ENCODE data around the gene KRTAP2-3. TPM values are rescaled to one million over a fixed set of nuclear protein-coding genes. Genes with fewer than 3 reads are reported as not detected.
"Not testable (repeated sequence)": the region's sequence is repeated elsewhere in the genome, so short reads cannot be mapped to it uniquely, and the experiment has no call there.

Gene KRTAP2-3
- total RNA-seq, 5 donors from 2014 or later (not counting 1 experiment from before 2014, with no cell fraction given): not detected

GRCh38 chr17:41054025-41054424, 5.9 kb downstream of the KRTAP2-3 start:
- no peaks in the 10 kb centered on the region for H3K36me3 Mint-ChIP-seq
- peaks cover 22 to 47% of the 10 kb centered on the region in 2 donors for H3K27me3 Mint-ChIP-seq
- no peaks in the 10 kb centered on the region for H3K36me3 ChIP-seq (ENCODE audit: control insufficient read depth in 2 of 2, extremely low read depth in 1 of 2, insufficient read depth in 1 of 2, low read length in 1 of 2)
- H3K27ac Mint-ChIP-seq: no peak overlapping the region
- no peak overlapping the region for H3K27ac ChIP-seq (ENCODE audit: low read length)
- ATAC-seq (replicated peaks in 1 of 4) (no peak), DNase-seq (no peak)
- no peaks in the 10 kb centered on the region for H3K4me1 ChIP-seq (ENCODE audit: control insufficient read depth in 1 of 2, extremely low read depth in 1 of 2, insufficient read depth in 2 of 2, low read length in 2 of 2)
- no peaks in the 10 kb centered on the region for H3K4me1 Mint-ChIP-seq
- WGBS (ENCODE audit: insufficient coverage): 61% methylated on average over 3 of the region's 4 CpGs
- H3K27me3 ChIP-seq (replicated peaks in 1 of 2; ENCODE audit: control insufficient read depth in 2 of 2, extremely low read depth in 1 of 2, insufficient read depth in 2 of 2, low read length in 1 of 2): peaks cover 4 to 5% of the 10 kb centered on the region in 2 experiments
- H3K4me3 ChIP-seq (ENCODE audit: control insufficient read depth in 1 of 2, extremely low read depth in 1 of 2, low read length in 1 of 2): no peak overlapping the region
- no peak overlapping the region for H3K4me3 Mint-ChIP-seq
- ChIA-PET POLR2A (no interaction called here), CTCF (no interaction called here)
- no peaks in the 10 kb centered on the region for H3K9me3 ChIP-seq
- peaks cover 0 to 3% (median 0%) of the 10 kb centered on the region in 3 donors for H3K9me3 Mint-ChIP-seq

GRCh38 chr17:41052566-41052965, 7.3 kb downstream of the KRTAP2-3 start:
- H3K27ac ChIP-seq (ENCODE audit: low read length): no peak overlapping the region
- Mint-ChIP-seq H3K36me3 (no peaks in the 10 kb centered on the region), H3K27ac (no peak overlapping the region), H3K4me3 (no peak overlapping the region), H3K9me3 (peaks cover 0 to 2% (median 0%) of the 10 kb centered on the region in 3 donors), H3K27me3 (peaks cover 11 to 50% of the 10 kb centered on the region in 2 donors), H3K4me1 (no peaks in the 10 kb centered on the region)
- H3K4me3 ChIP-seq (ENCODE audit: control insufficient read depth in 1 of 2, extremely low read depth in 1 of 2, low read length in 1 of 2): no peak overlapping the region
- peaks cover 5 to 6% of the 10 kb centered on the region in 2 experiments for H3K27me3 ChIP-seq (replicated peaks in 1 of 2; ENCODE audit: control insufficient read depth in 2 of 2, extremely low read depth in 1 of 2, insufficient read depth in 2 of 2, low read length in 1 of 2)
- CTCF ChIA-PET: interaction anchor here in 1 of 2 donors (0.6 kb wide), 1 partner anchor 141 kb away, joined by 4 read pairs; no protein-coding TSS in a partner anchor
- no peak for DNase-seq
- no peaks in the 10 kb centered on the region for H3K9me3 ChIP-seq
- ATAC-seq (replicated peaks in 1 of 4): no peak
- no peaks in the 10 kb centered on the region for H3K36me3 ChIP-seq (ENCODE audit: control insufficient read depth in 2 of 2, extremely low read depth in 1 of 2, insufficient read depth in 1 of 2, low read length in 1 of 2)
- POLR2A ChIA-PET: no interaction called here
- no peaks in the 10 kb centered on the region for H3K4me1 ChIP-seq (ENCODE audit: control insufficient read depth in 1 of 2, extremely low read depth in 1 of 2, insufficient read depth in 2 of 2, low read length in 2 of 2)

- no peaks in the 10 kb centered on the region for H3K9me3 Mint-ChIP-seq
- Histone ChIP-seq H3K27ac (ENCODE audit: low read length) (no peak overlapping the region), H3K4me1 (ENCODE audit: control insufficient read depth in 1 of 2, extremely low read depth in 1 of 2, insufficient read depth in 2 of 2, low read length in 2 of 2) (no peaks in the 10 kb centered on the region), H3K4me3 (ENCODE audit: control insufficient read depth in 1 of 2, extremely low read depth in 1 of 2, low read length in 1 of 2) (no peak overlapping the region), H3K27me3 (replicated peaks in 1 of 2; ENCODE audit: control insufficient read depth in 2 of 2, extremely low read depth in 1 of 2, insufficient read depth in 2 of 2, low read length in 1 of 2) (peaks cover 2 to 8% of the 10 kb centered on the region in 2 experiments), H3K9me3 (no peaks in the 10 kb centered on the region), H3K36me3 (ENCODE audit: control insufficient read depth in 2 of 2, extremely low read depth in 1 of 2, insufficient read depth in 1 of 2, low read length in 1 of 2) (no peaks in the 10 kb centered on the region)
- ATAC-seq (replicated peaks in 1 of 4) (no peak), DNase-seq (no peak)
- H3K4me3 Mint-ChIP-seq: no peak overlapping the region
- no peak overlapping the region for H3K27ac Mint-ChIP-seq
- H3K36me3 Mint-ChIP-seq: no peaks in the 10 kb centered on the region
- ChIA-PET CTCF (no interaction called here), POLR2A (no interaction called here)
- peaks cover 0 to 1% (median 0%) of the 10 kb centered on the region in 3 donors for H3K4me1 Mint-ChIP-seq
- WGBS (ENCODE audit: insufficient coverage): 31% methylated on average over 2 of the region's 2 CpGs
- H3K27me3 Mint-ChIP-seq: peaks cover 17 to 44% of the 10 kb centered on the region in 2 donors
These were observed 10.8 kb downstream of the KRTAP2-3 start for GRCh38 chr17:41049110-41049509.

GRCh38 chr17:41048441-41048840, 11.5 kb downstream of the KRTAP2-3 start:
- peaks cover 2 to 8% of the 10 kb centered on the region in 2 experiments for H3K27me3 ChIP-seq (replicated peaks in 1 of 2; ENCODE audit: control insufficient read depth in 2 of 2, extremely low read depth in 1 of 2, insufficient read depth in 2 of 2, low read length in 1 of 2)
- WGBS (ENCODE audit: insufficient coverage): 89% methylated on average over 5 of the region's 7 CpGs
- CTCF ChIA-PET: no interaction called here

GRCh38 chr17:41046735-41047465, 13.0 kb downstream of the KRTAP2-3 start, which contains the start of gene KRTAP2-1:
Gene KRTAP2-1 (minus strand): TSS chr17:41047316. CDS start chr17:41047267, 49 bp downstream.
- H3K27ac Mint-ChIP-seq; H3K9me3 ChIP-seq; H3K4me3 ChIP-seq (ENCODE audit: control insufficient read depth in 1 of 2, extremely low read depth in 1 of 2, low read length in 1 of 2); H3K27me3 ChIP-seq (replicated peaks in 1 of 2; ENCODE audit: control insufficient read depth in 2 of 2, extremely low read depth in 1 of 2, insufficient read depth in 2 of 2, low read length in 1 of 2); H3K36me3 ChIP-seq (ENCODE audit: control insufficient read depth in 2 of 2, extremely low read depth in 1 of 2, insufficient read depth in 1 of 2, low read length in 1 of 2); H3K27ac ChIP-seq (ENCODE audit: low read length); H3K9me3 Mint-ChIP-seq; H3K4me1 ChIP-seq (ENCODE audit: control insufficient read depth in 1 of 2, extremely low read depth in 1 of 2, insufficient read depth in 2 of 2, low read length in 2 of 2); H3K36me3 Mint-ChIP-seq; POLR2A ChIA-PET; H3K4me1 Mint-ChIP-seq; DNase-seq; H3K4me3 Mint-ChIP-seq; CTCF ChIA-PET; ATAC-seq (replicated peaks in 1 of 4): not testable (repeated sequence)
- WGBS (ENCODE audit: insufficient coverage): 73% methylated on average over 5 of the region's 33 CpGs
- peaks cover 23 to 45% of the 10 kb centered on the region in 2 donors for H3K27me3 Mint-ChIP-seq

More at GRCh38 chr17:41048441-41048840, 11.5 kb downstream of the KRTAP2-3 start:
- no peaks in the 10 kb centered on the region for H3K36me3 Mint-ChIP-seq
- Histone ChIP-seq H3K4me1 (ENCODE audit: control insufficient read depth in 1 of 2, extremely low read depth in 1 of 2, insufficient read depth in 2 of 2, low read length in 2 of 2) (no peaks in the 10 kb centered on the region), H3K4me3 (ENCODE audit: control insufficient read depth in 1 of 2, extremely low read depth in 1 of 2, low read length in 1 of 2) (no peak overlapping the region), H3K9me3 (no peaks in the 10 kb centered on the region), H3K27ac (ENCODE audit: low read length) (no peak overlapping the region), H3K36me3 (ENCODE audit: control insufficient read depth in 2 of 2, extremely low read depth in 1 of 2, insufficient read depth in 1 of 2, low read length in 1 of 2) (no peaks in the 10 kb centered on the region)
- H3K9me3 Mint-ChIP-seq: peaks cover 0 to 4% (median 2%) of the 10 kb centered on the region in 3 donors
- ATAC-seq (replicated peaks in 1 of 4) (no peak), DNase-seq (no peak)
- H3K4me1 Mint-ChIP-seq: peaks cover 0 to 2% (median 0%) of the 10 kb centered on the region in 3 donors
- no peak overlapping the region for H3K27ac Mint-ChIP-seq
- H3K4me3 Mint-ChIP-seq: no peak overlapping the region
- POLR2A ChIA-PET: no interaction called here
- peaks cover 17 to 44% of the 10 kb centered on the region in 2 donors for H3K27me3 Mint-ChIP-seq

GRCh38 chr17:41042953-41043352, 17.0 kb downstream of the KRTAP2-3 start:
- no peaks in the 10 kb centered on the region for H3K36me3 Mint-ChIP-seq
- Histone ChIP-seq H3K4me1 (ENCODE audit: control insufficient read depth in 1 of 2, extremely low read depth in 1 of 2, insufficient read depth in 2 of 2, low read length in 2 of 2) (no peaks in the 10 kb centered on the region), H3K27me3 (replicated peaks in 1 of 2; ENCODE audit: control insufficient read depth in 2 of 2, extremely low read depth in 1 of 2, insufficient read depth in 2 of 2, low read length in 1 of 2) (peaks cover 0 to 7% of the 10 kb centered on the region in 2 experiments), H3K36me3 (ENCODE audit: control insufficient read depth in 2 of 2, extremely low read depth in 1 of 2, insufficient read depth in 1 of 2, low read length in 1 of 2) (no peaks in the 10 kb centered on the region), H3K9me3 (peaks cover 4% of the 10 kb centered on the region), H3K27ac (ENCODE audit: low read length) (no peak overlapping the region), H3K4me3 (ENCODE audit: control insufficient read depth in 1 of 2, extremely low read depth in 1 of 2, low read length in 1 of 2) (no peak overlapping the region)
- no CpG with 5 or more reads among the region's 1 CpG for WGBS (ENCODE audit: insufficient coverage)
- no peak overlapping the region for H3K4me3 Mint-ChIP-seq
- ChIA-PET CTCF (no interaction called here), POLR2A (interaction anchor here in 1 of 2 donors (0.6 kb wide), 1 partner anchor 165 kb away, joined by 3 read pairs; no protein-coding TSS in a partner anchor)
- H3K27ac Mint-ChIP-seq: no peak overlapping the region
- peaks cover 27 to 31% of the 10 kb centered on the region in 2 donors for H3K27me3 Mint-ChIP-seq
- H3K4me1 Mint-ChIP-seq: peaks cover 0 to 2% (median 0%) of the 10 kb centered on the region in 3 donors
- DNase-seq (no peak), ATAC-seq (replicated peaks in 1 of 4) (no peak)
- H3K9me3 Mint-ChIP-seq: peaks cover 0 to 10% (median 5%) of the 10 kb centered on the region in 3 donors

All from T-cell (primary cell).